Gastroesophageal sphincter (tissue), 4 donors: Measurements from ENCODE around the gene MNDA. TPM values are rescaled to one million over a fixed set of nuclear protein-coding genes. Genes with fewer than 3 reads are reported as not detected.

Source experiments
- ATAC-seq: fragments of 150-250 bp; one replicate; pipeline ENCODE4 v1.9.1; 2016; ENCODE audit warnings: mild to moderate bottlenecking, moderate library complexity
- H3K27ac ChIP-seq, 4 donors: fragments of 200-600 bp; sonication (generic) in 3 of 4; 1 replicate in 3 of 4; 2 replicates in 1 of 4; pipeline ENCODE4 v1.5.1; 2016 to 2019
- H3K27me3 ChIP-seq: fragments of 200-600 bp; sonication (generic); one replicate; pipeline ENCODE4 v1.5.1; 2019
- H3K36me3 ChIP-seq, 2 donors: fragments of 200-600 bp; sonication (generic); one replicate each; pipeline ENCODE4 v1.5.1; 2019; ENCODE audit warnings: control low read depth in 1 of 2
- H3K4me1 ChIP-seq, 3 donors: fragments of 200-600 bp; sonication (generic); 1 replicate in 2 of 3; 2 replicates in 1 of 3; pipeline ENCODE4 v1.5.1; 2016 to 2019; ENCODE audit warnings: control low read depth in 2 of 3
- H3K4me3 ChIP-seq, 2 donors: fragments of 200-600 bp; sonication (generic); one replicate each; pipeline ENCODE4 v1.5.1; 2019; ENCODE audit warnings: mild to moderate bottlenecking in 1 of 2, moderate library complexity in 1 of 2
- H3K9me3 ChIP-seq, 3 donors: fragments of 200-600 bp; sonication (generic); one replicate each; pipeline ENCODE4 v1.5.1; 2017 to 2019; ENCODE audit warnings: control low read depth in 2 of 3
- CTCF ChIP-seq, 4 experiments: fragments of 200-600 bp in 2 of 4; fragments of 450-650 bp in 2 of 4; sonication (generic) in 1 of 4; IDR thresholded peaks; one replicate each; pipeline ENCODE4 v1.5.1; 2017 to 2019; ENCODE audit warnings: antibody characterized with exemption in 4 of 4, mild to moderate bottlenecking in 2 of 4, moderate library complexity in 2 of 4
- EP300 ChIP-seq: sonication (generic); formaldehyde crosslinking; IDR thresholded peaks from one replicate; pipeline ENCODE4 v1.6.1; 2017; ENCODE audit warnings: antibody characterized with exemption, mild to moderate bottlenecking
- POLR2A ChIP-seq, 2 donors: fragments of 450-650 bp; IDR thresholded peaks; one replicate each; pipeline ENCODE4 v1.6.1; 2017; ENCODE audit warnings: antibody characterized with exemption in 2 of 2, mild to moderate bottlenecking in 2 of 2, moderate library complexity in 1 of 2
- POLR2AphosphoS5 ChIP-seq: sonication (generic); formaldehyde crosslinking; IDR thresholded peaks from one replicate; pipeline ENCODE4 v1.6.1; 2017; ENCODE audit warnings: antibody characterized with exemption
- WGBS, 2 donors: methylation state at CpG; one replicate each; pipeline ENCODE4 v1.1.5; 2018; ENCODE audit warnings: low coverage in 1 of 2; 5-methylcytosine and 5-hydroxymethylcytosine counted together
- total RNA-seq, 4 donors: library from RNA; depleted of rRNA; stranded (reverse); fragments of >200 nt; gene quantifications; one replicate each; pipeline ENCODE4 v1.1.0, GENCODE V29; 2016

MNDA gene
- total RNA-seq: 10 to 100 TPM in 1 of 4 donors, 1 to 10 TPM in 1, under 1 TPM in 1, not detected in 1; 0.73 to 10.5 (median 8.6) TPM

- TF ChIP-seq EP300: no peak
- no peak for TF ChIP-seq POLR2A (IDR thresholded peaks at IDR 0.05)
- no peak for TF ChIP-seq CTCF (IDR thresholded peaks at IDR 0.05)
- no peak for TF ChIP-seq POLR2AphosphoS5
- no peak for ATAC-seq
- Histone ChIP-seq H3K4me1 (no peaks in the 10 kb centered on the region), H3K27ac (no peak within 1 kb of the TSS), H3K4me3 (no peak within 1 kb of the TSS), H3K27me3 (no peaks in the 10 kb centered on the region), H3K9me3 (peaks cover 0 to 12% (median 0%) of the 10 kb centered on the region in 3 donors), H3K36me3 (no peaks in the 10 kb centered on the region)
- WGBS, 2 donors: 72 to 76% methylated on average over 5 of the region's 5 CpGs
Measured at GRCh38 chr1:158830904-158831507, at the start of gene MNDA. Gene MNDA, plus strand, starts transcription at chr1:158831351. Its CDS starts 10,803 bp downstream, at chr1:158842154.

- 60 to 67% methylated on average over 2 of the region's 2 CpGs for WGBS, 2 donors
- Histone ChIP-seq H3K36me3 (no peaks in the 10 kb centered on the region), H3K9me3 (no peaks in the 10 kb centered on the region), H3K4me1 (no peaks in the 10 kb centered on the region), H3K27me3 (no peaks in the 10 kb centered on the region), H3K27ac (no peak overlapping the region), H3K4me3 (no peak overlapping the region)
- TF ChIP-seq POLR2AphosphoS5 (no peak), POLR2A (IDR thresholded peaks at IDR 0.05) (no peak), CTCF (IDR thresholded peaks at IDR 0.05) (no peak), EP300 (no peak)
- ATAC-seq: no peak
Measured at GRCh38 chr1:158793604-158794003, 37.5 kb upstream of the MNDA start.

GRCh38 chr1:158794247-158794646, 36.9 kb upstream of the MNDA start:
- ATAC-seq: no peak
- Histone ChIP-seq H3K4me3 (no peak overlapping the region), H3K27me3 (no peaks in the 10 kb centered on the region), H3K9me3 (no peaks in the 10 kb centered on the region), H3K36me3 (no peaks in the 10 kb centered on the region), H3K27ac (no peak overlapping the region), H3K4me1 (no peaks in the 10 kb centered on the region)
- 55% methylated on average over 3 of the region's 6 CpGs; no CpG with 5 or more reads in 1 of the 2 donors for WGBS, 2 donors
- TF ChIP-seq EP300 (no peak), CTCF (IDR thresholded peaks at IDR 0.05) (no peak), POLR2A (IDR thresholded peaks at IDR 0.05) (no peak), POLR2AphosphoS5 (no peak)

GRCh38 chr1:158798531-158798930, 32.6 kb upstream of the MNDA start:
- no peak for ATAC-seq
- H3K9me3 ChIP-seq: no peaks in the 10 kb centered on the region
- H3K36me3 ChIP-seq: no peaks in the 10 kb centered on the region
- no peak overlapping the region for H3K4me3 ChIP-seq
- no peak for TF ChIP-seq POLR2A (IDR thresholded peaks at IDR 0.05)
- H3K4me1 ChIP-seq: no peaks in the 10 kb centered on the region
- WGBS, 2 donors: 46 to 67% methylated on average over 2 to 3 of the region's 3 CpGs
- H3K27me3 ChIP-seq: no peaks in the 10 kb centered on the region
- no peak overlapping the region for H3K27ac ChIP-seq

GRCh38 chr1:158799689-158800088, 31.5 kb upstream of the MNDA start:
- no peak for TF ChIP-seq POLR2A (IDR thresholded peaks at IDR 0.05)
- no peak for TF ChIP-seq CTCF (IDR thresholded peaks at IDR 0.05)
- TF ChIP-seq EP300: no peak
- no peak for TF ChIP-seq POLR2AphosphoS5
- ATAC-seq: no peak

More at GRCh38 chr1:158799689-158800088, 31.5 kb upstream of the MNDA start:
- Histone ChIP-seq H3K27ac (no peak overlapping the region), H3K27me3 (no peaks in the 10 kb centered on the region), H3K36me3 (no peaks in the 10 kb centered on the region), H3K9me3 (no peaks in the 10 kb centered on the region), H3K4me3 (no peak overlapping the region), H3K4me1 (no peaks in the 10 kb centered on the region)
- WGBS, 2 donors: 73 to 90% methylated on average over 4 of the region's 4 CpGs
